Tibial nerve (tissue), 4 donors: ENCODE data around the gene MED19.
"Not testable (repeated sequence)": the region's sequence is repeated elsewhere in the genome, so short reads cannot be mapped to it uniquely, and the experiment has no call there.

Experiments
- EP300 ChIP-seq, 2 donors: sonication (generic); formaldehyde crosslinking; IDR thresholded peaks; one replicate each; pipeline ENCODE4 v1.6.1; 2017; ENCODE audit warnings: antibody characterized with exemption in 2 of 2, mild to moderate bottlenecking in 1 of 2
- POLR2A ChIP-seq, 2 donors: fragments of 450-650 bp; IDR thresholded peaks; one replicate each; pipeline ENCODE4 v1.6.1; 2017; ENCODE audit warnings: antibody characterized with exemption in 2 of 2, mild to moderate bottlenecking in 2 of 2, moderate library complexity in 2 of 2
- TF ChIP-seq, protein P1 (sequence below), 5 experiments: fragments of 200-600 bp in 3 of 5; fragments of 450-650 bp in 2 of 5; sonication (generic) in 3 of 5; IDR thresholded peaks; one replicate each; pipeline ENCODE4 v1.5.1; 2016 to 2019; ENCODE audit warnings: antibody characterized with exemption in 5 of 5, mild to moderate bottlenecking in 3 of 5, moderate library complexity in 2 of 5

DNA sequence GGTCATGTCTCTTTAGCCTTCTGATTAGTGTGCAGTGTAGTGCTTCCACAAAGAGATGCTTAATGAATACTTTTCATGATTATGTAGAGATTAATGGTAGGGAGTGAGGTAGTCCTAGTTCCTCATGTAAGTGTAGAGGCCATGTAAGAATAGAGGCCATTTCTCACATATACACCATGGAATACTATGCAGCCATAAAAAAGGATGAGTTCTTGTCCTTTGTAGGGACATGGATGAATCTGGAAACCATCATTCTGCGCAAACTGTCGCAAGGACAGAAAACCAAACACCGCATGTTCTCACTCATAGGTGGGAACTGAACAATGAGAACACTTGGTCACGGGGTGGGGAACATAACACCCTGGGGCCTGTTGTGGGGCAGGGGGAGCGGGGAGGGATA is 21.5 kb downstream of the MED19 start:
- TF ChIP-seq POLR2A, EP300 (IDR thresholded peaks at IDR 0.05): not testable (repeated sequence)
- TF ChIP-seq, protein P1, sequence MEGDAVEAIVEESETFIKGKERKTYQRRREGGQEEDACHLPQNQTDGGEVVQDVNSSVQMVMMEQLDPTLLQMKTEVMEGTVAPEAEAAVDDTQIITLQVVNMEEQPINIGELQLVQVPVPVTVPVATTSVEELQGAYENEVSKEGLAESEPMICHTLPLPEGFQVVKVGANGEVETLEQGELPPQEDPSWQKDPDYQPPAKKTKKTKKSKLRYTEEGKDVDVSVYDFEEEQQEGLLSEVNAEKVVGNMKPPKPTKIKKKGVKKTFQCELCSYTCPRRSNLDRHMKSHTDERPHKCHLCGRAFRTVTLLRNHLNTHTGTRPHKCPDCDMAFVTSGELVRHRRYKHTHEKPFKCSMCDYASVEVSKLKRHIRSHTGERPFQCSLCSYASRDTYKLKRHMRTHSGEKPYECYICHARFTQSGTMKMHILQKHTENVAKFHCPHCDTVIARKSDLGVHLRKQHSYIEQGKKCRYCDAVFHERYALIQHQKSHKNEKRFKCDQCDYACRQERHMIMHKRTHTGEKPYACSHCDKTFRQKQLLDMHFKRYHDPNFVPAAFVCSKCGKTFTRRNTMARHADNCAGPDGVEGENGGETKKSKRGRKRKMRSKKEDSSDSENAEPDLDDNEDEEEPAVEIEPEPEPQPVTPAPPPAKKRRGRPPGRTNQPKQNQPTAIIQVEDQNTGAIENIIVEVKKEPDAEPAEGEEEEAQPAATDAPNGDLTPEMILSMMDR (IDR thresholded peaks at IDR 0.05), result not testable (repeated sequence)
